ENCODE data around the gene SPATA31E1. TPM values are rescaled to one million over a fixed set of nuclear protein-coding genes. Genes with fewer than 3 reads are reported as not detected.

The SPATA31E1 gene
- total RNA-seq, 4 donors from 2014 or later, result not detected

- Histone ChIP-seq H3K4me1 (peaks cover 0 to 10% (median 0%) of the 10 kb centered on the region in 4 donors), H3K9me3 (no peaks in the 10 kb centered on the region), H3K27me3 (peaks cover 0 to under 1% (median 0%) of the 10 kb centered on the region in 4 donors), H3K36me3 (no peaks in the 10 kb centered on the region), H3K4me3 (no peak overlapping the region), H3K27ac (replicated peaks in 1 of 4) (no peak overlapping the region)
- intact Hi-C loops (cut with DNase I), result no loop called here
- no peak for DNase-seq (ENCODE audit: extremely low spot score)
- WGBS, result 94% methylated on average over 3 of the region's 6 CpGs
- TF ChIP-seq EP300 (IDR thresholded peaks at IDR 0.05) (no peak), CTCF (IDR thresholded peaks at IDR 0.05) (no peak), POLR2A (IDR thresholded peaks at IDR 0.05; ENCODE audit: low read depth) (no peak), POLR2AphosphoS5 (IDR thresholded peaks at IDR 0.05) (no peak)
Measured at GRCh38 chr9:87880683-87881082, 2.0 kb upstream of the SPATA31E1 start.

- no peak for DNase-seq (ENCODE audit: extremely low spot score)
- TF ChIP-seq EP300 (IDR thresholded peaks at IDR 0.05) (no peak), POLR2A (IDR thresholded peaks at IDR 0.05; ENCODE audit: low read depth) (no peak), CTCF (IDR thresholded peaks at IDR 0.05) (no peak), POLR2AphosphoS5 (IDR thresholded peaks at IDR 0.05) (no peak)
- intact Hi-C loops (cut with DNase I), result no loop called here
- Histone ChIP-seq H3K9me3 (no peaks in the 10 kb centered on the region), H3K27ac (replicated peaks in 1 of 4) (no peak overlapping the region), H3K27me3 (peaks cover 0 to 6% (median 0%) of the 10 kb centered on the region in 4 donors), H3K4me1 (peaks cover 0 to 10% (median 0%) of the 10 kb centered on the region in 4 donors), H3K4me3 (no peak overlapping the region), H3K36me3 (no peaks in the 10 kb centered on the region)
- 95% methylated on average over 4 of the region's 6 CpGs for WGBS
Measured at GRCh38 chr9:87883274-87883673, 597 bp downstream of the SPATA31E1 start.

GRCh38 chr9:87883990-87884389, 1.3 kb downstream of the SPATA31E1 start:
- Histone ChIP-seq H3K27ac (replicated peaks in 1 of 4) (no peak overlapping the region), H3K36me3 (no peaks in the 10 kb centered on the region), H3K27me3 (peaks cover 0 to 6% (median 0%) of the 10 kb centered on the region in 4 donors), H3K4me1 (peaks cover 0 to 6% (median 0%) of the 10 kb centered on the region in 4 donors), H3K4me3 (no peak overlapping the region), H3K9me3 (no peaks in the 10 kb centered on the region)
- peak; percentile 88 for DNase-seq (ENCODE audit: extremely low spot score)
- WGBS, result 84% methylated on average over 8 of the region's 8 CpGs
- intact Hi-C loops (cut with DNase I), result no loop called here
- TF ChIP-seq POLR2AphosphoS5 (IDR thresholded peaks at IDR 0.05), result no peak
- TF ChIP-seq POLR2A (IDR thresholded peaks at IDR 0.05; ENCODE audit: low read depth), result no peak
- no peak for TF ChIP-seq CTCF (IDR thresholded peaks at IDR 0.05)
- TF ChIP-seq EP300 (IDR thresholded peaks at IDR 0.05), result no peak

- WGBS, result 88% methylated on average over 7 of the region's 17 CpGs
- H3K4me1 ChIP-seq, result no peaks in the 10 kb centered on the region
- peaks cover 0 to 6% (median 0%) of the 10 kb centered on the region in 4 donors for H3K27me3 ChIP-seq
- no peak overlapping the region for H3K4me3 ChIP-seq
- H3K9me3 ChIP-seq, result no peaks in the 10 kb centered on the region
- H3K27ac ChIP-seq (replicated peaks in 1 of 4), result no peak overlapping the region
- DNase-seq (ENCODE audit: extremely low spot score), result no peak
- TF ChIP-seq POLR2A (IDR thresholded peaks at IDR 0.05; ENCODE audit: low read depth) (no peak), EP300 (IDR thresholded peaks at IDR 0.05) (no peak), CTCF (IDR thresholded peaks at IDR 0.05) (no peak), POLR2AphosphoS5 (IDR thresholded peaks at IDR 0.05) (no peak)
- intact Hi-C loops (cut with DNase I), result no loop called here
- no peaks in the 10 kb centered on the region for H3K36me3 ChIP-seq
Measured at GRCh38 chr9:87884578-87885459, 2.1 kb downstream of the SPATA31E1 start.

All from esophagus muscularis mucosa (tissue), 4 donors.